Measurements from ENCODE around the gene SUV39H1.

DNA sequence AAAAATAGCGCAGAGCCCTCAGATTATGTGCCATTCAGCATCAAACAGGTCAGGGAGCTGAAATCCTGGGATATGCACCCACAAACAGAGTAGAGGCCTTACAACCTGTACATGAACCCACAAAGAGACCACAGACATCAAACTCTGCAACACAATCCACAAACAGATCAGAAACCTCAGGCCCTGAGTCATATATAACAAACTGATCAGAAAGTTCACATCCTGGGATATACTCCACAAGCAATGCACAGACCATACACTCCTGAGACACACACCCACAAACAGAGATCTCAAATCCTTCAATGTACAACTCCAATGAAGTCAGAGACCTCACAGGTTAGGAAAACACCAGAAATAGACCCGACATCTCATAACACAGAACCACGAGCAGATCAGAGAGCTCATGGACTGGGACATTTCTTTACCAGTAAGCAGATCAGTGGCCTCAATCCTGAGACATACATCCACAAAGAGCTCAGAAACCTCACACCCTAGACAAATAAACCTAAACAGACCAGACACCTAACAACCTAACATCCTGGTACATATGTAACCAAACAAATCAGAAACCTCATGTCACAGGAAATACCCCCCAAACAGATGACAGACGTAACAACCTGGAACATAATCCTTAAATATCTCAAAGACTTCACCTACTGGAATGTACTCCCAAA is 24.2 kb downstream of the SUV39H1 start:
- TF ChIP-seq, protein P1, sequence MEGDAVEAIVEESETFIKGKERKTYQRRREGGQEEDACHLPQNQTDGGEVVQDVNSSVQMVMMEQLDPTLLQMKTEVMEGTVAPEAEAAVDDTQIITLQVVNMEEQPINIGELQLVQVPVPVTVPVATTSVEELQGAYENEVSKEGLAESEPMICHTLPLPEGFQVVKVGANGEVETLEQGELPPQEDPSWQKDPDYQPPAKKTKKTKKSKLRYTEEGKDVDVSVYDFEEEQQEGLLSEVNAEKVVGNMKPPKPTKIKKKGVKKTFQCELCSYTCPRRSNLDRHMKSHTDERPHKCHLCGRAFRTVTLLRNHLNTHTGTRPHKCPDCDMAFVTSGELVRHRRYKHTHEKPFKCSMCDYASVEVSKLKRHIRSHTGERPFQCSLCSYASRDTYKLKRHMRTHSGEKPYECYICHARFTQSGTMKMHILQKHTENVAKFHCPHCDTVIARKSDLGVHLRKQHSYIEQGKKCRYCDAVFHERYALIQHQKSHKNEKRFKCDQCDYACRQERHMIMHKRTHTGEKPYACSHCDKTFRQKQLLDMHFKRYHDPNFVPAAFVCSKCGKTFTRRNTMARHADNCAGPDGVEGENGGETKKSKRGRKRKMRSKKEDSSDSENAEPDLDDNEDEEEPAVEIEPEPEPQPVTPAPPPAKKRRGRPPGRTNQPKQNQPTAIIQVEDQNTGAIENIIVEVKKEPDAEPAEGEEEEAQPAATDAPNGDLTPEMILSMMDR (IDR thresholded peaks at IDR 0.05) = no peak
- no peak for TF ChIP-seq POLR2A (IDR thresholded peaks at IDR 0.05)

Data from suprapubic skin (tissue), 3 donors.